ENCODE data around the gene COL16A1. TPM values are rescaled to one million over a fixed set of nuclear protein-coding genes. Genes with fewer than 3 reads are reported as not detected.

The COL16A1 gene
- total RNA-seq, 2 experiments from 2014 or later = 0.34 TPM; not detected in 1

DNA sequence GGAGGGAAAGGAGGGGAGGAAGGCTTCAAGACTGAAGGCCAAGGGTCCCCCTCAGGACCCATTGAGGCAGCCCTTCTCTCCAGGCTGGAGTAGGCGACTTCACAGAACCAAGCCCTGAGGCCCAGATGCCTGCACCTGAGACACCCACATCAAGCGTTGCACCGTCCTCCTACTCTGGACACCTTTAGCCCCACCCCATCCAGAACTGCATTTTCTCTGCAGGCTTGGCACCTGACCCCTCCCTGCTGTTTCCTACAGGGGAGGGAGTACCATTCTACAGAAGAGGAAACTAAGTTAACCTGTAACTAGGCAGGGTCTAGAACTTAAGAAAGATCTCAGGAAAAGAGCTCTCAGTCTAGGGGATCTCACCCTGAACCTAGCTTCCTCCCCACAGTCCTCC, 71.2 kb downstream of the COL16A1 start:
- Mint-ChIP-seq H3K36me3 (ENCODE audit: low read depth) (peaks cover 5% of the 10 kb centered on the region), H3K4me1 (ENCODE audit: low read depth) (peaks cover 5% of the 10 kb centered on the region), H3K27me3 (no peaks in the 10 kb centered on the region), H3K4me3 (no peak overlapping the region), H3K9me3 (no peaks in the 10 kb centered on the region), H3K27ac (no peak overlapping the region)
- ATAC-seq (no peak), DNase-seq (no peak)
- ChIA-PET POLR2A (interaction anchor here (0.6 to 2.8 kb wide), 2 partner anchors 12 to 17 kb away, joined by 5 to 11 read pairs; partner anchors contain the start of gene PEF1), CTCF (interaction anchor here (0.9 to 1.8 kb wide), 7 partner anchors 10 to 79 kb away, joined by 3 to 9 read pairs (median 4); partner anchors contain the start of gene PEF1)
- TF ChIP-seq, protein P1, sequence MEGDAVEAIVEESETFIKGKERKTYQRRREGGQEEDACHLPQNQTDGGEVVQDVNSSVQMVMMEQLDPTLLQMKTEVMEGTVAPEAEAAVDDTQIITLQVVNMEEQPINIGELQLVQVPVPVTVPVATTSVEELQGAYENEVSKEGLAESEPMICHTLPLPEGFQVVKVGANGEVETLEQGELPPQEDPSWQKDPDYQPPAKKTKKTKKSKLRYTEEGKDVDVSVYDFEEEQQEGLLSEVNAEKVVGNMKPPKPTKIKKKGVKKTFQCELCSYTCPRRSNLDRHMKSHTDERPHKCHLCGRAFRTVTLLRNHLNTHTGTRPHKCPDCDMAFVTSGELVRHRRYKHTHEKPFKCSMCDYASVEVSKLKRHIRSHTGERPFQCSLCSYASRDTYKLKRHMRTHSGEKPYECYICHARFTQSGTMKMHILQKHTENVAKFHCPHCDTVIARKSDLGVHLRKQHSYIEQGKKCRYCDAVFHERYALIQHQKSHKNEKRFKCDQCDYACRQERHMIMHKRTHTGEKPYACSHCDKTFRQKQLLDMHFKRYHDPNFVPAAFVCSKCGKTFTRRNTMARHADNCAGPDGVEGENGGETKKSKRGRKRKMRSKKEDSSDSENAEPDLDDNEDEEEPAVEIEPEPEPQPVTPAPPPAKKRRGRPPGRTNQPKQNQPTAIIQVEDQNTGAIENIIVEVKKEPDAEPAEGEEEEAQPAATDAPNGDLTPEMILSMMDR (IDR thresholded peaks at IDR 0.05) = no peak
- intact Hi-C loops (cut with micrococcal nuclease) = no loop called here

- Mint-ChIP-seq H3K36me3 (ENCODE audit: low read depth) (peaks cover 5% of the 10 kb centered on the region), H3K9me3 (no peaks in the 10 kb centered on the region), H3K4me1 (ENCODE audit: low read depth) (peaks cover 8% of the 10 kb centered on the region), H3K4me3 (no peak overlapping the region), H3K27ac (no peak overlapping the region), H3K27me3 (no peaks in the 10 kb centered on the region)
- TF ChIP-seq, protein P1 (IDR thresholded peaks at IDR 0.05) = no peak
- CTCF ChIA-PET = interaction anchor here (1.1 to 2.8 kb wide), 3 partner anchors 12 to 604 kb away, joined by 4 to 9 read pairs (median 4); partner anchors contain the start of gene ADGRB2
- POLR2A ChIA-PET = interaction anchor here (0.5 to 1.2 kb wide), 4 partner anchors 12 to 28 kb away, joined by 3 to 4 read pairs (median 3); no protein-coding TSS in a partner anchor
- intact Hi-C loops (cut with micrococcal nuclease) = no loop called here
- ATAC-seq = no peak
- DNase-seq = no peak
Measured at GRCh38 chr1:31628931-31629556, 74.8 kb downstream of the COL16A1 start.

GRCh38 chr1:31627930-31628559, 75.8 kb downstream of the COL16A1 start:
- intact Hi-C loops (cut with micrococcal nuclease) = no loop called here
- no peak for DNase-seq
- no peak for ATAC-seq
- Mint-ChIP-seq H3K27ac (no peak overlapping the region), H3K4me3 (no peak overlapping the region), H3K9me3 (no peaks in the 10 kb centered on the region), H3K27me3 (no peaks in the 10 kb centered on the region), H3K36me3 (ENCODE audit: low read depth) (peaks cover 5% of the 10 kb centered on the region), H3K4me1 (ENCODE audit: low read depth) (peaks cover 10% of the 10 kb centered on the region)
- TF ChIP-seq, protein P1 (IDR thresholded peaks at IDR 0.05) = no peak
- POLR2A ChIA-PET = no interaction called here
- CTCF ChIA-PET = interaction anchor here (1.1 to 2.8 kb wide), 2 partner anchors 13 to 136 kb away, joined by 4 to 9 read pairs; partner anchors contain the start of gene ADGRB2

DNA sequence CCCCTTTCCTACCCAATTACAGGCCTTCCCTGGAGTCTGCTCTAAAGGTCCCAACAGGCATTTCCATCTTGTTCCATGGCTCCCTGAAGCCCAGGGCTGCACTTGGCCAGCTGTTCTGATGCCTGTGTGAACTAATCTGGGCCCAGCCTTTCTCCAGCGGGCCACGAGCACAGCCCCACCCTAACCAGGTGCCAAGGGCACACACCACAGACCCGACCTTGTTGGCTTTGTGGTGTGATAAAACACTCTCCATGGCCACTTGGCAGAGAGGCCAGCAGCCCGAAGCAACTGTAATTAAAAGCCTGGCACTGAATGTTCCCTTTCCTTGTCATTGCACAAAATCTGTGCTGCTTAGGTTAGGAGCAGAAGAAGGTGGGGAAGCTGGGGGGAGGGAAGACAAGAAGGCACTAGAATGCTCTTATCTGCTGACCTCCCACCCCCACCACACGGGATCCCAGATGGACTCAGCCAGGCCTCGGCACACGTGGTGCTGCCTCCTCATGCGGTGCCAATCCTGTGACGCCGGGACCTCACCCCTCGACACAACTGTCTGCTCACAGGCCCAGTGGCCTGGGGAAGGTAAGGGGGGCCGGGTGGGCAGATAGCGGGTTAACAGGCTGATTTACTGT, 76.4 kb downstream of the COL16A1 start:
- ChIA-PET POLR2A (no interaction called here), CTCF (no interaction called here)
- ATAC-seq (no peak), DNase-seq (no peak)
- Mint-ChIP-seq H3K9me3 (no peaks in the 10 kb centered on the region), H3K4me3 (no peak overlapping the region), H3K27ac (no peak overlapping the region), H3K27me3 (no peaks in the 10 kb centered on the region), H3K4me1 (ENCODE audit: low read depth) (peaks cover 10% of the 10 kb centered on the region), H3K36me3 (ENCODE audit: low read depth) (peaks cover 2% of the 10 kb centered on the region)
- TF ChIP-seq, protein P1 (IDR thresholded peaks at IDR 0.05) = no peak
- intact Hi-C loops (cut with micrococcal nuclease) = no loop called here

Data from activated CD8-positive, alpha-beta T cell treated with anti-CD3 and anti-CD28 coated beads for 36 hours (primary cell).